DND-41 (cell line): Measurements from ENCODE around the gene FXYD5.

Source experiments
- EZH2 ChIP-seq: IDR thresholded peaks from 3 replicates; pipeline ENCODE4 v1.6.1; 2012; ENCODE audit warnings: borderline replicate concordance, low read depth, mild to moderate bottlenecking, moderate library complexity, low read length, inconsistent platforms; ENCODE audit not compliant: severe bottlenecking
- TF ChIP-seq, protein P1 (sequence below): IDR thresholded peaks from 2 replicates; pipeline ENCODE4 v1.5.1; 2012; ENCODE audit warnings: borderline replicate concordance, low read length, moderate library complexity, mild to moderate bottlenecking; ENCODE audit not compliant: poor library complexity, severe bottlenecking; ENCODE audit errors: extremely low read depth

GRCh38 chr19:35112995-35113688, 41.4 kb upstream of the FXYD5 start:
- TF ChIP-seq EZH2: no peak
- TF ChIP-seq, protein P1, sequence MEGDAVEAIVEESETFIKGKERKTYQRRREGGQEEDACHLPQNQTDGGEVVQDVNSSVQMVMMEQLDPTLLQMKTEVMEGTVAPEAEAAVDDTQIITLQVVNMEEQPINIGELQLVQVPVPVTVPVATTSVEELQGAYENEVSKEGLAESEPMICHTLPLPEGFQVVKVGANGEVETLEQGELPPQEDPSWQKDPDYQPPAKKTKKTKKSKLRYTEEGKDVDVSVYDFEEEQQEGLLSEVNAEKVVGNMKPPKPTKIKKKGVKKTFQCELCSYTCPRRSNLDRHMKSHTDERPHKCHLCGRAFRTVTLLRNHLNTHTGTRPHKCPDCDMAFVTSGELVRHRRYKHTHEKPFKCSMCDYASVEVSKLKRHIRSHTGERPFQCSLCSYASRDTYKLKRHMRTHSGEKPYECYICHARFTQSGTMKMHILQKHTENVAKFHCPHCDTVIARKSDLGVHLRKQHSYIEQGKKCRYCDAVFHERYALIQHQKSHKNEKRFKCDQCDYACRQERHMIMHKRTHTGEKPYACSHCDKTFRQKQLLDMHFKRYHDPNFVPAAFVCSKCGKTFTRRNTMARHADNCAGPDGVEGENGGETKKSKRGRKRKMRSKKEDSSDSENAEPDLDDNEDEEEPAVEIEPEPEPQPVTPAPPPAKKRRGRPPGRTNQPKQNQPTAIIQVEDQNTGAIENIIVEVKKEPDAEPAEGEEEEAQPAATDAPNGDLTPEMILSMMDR: no peak
